ENCODE data around the gene ANKRD23. TPM values are rescaled to one million over a fixed set of nuclear protein-coding genes. Genes with fewer than 3 reads are reported as not detected.

The ANKRD23 gene
- total and polyA plus RNA-seq, 2 of the 13 experiments (the other 11 are each of a cell fraction or from before 2014, with no cell fraction given) = 1.5 to 1.6 TPM

- TF ChIP-seq SNAPC4 (CRISPR knock-in tag; IDR thresholded peaks at IDR 0.05) = no peak
- TF ChIP-seq SP1 (IDR thresholded peaks at IDR 0.05) = no peak
- TF ChIP-seq SP1 (CRISPR knock-in tag; IDR thresholded peaks at IDR 0.05) = peak; percentile 76
- TF ChIP-seq ZNF460 (CRISPR knock-in tag; IDR thresholded peaks at IDR 0.05; ENCODE audit: borderline replicate concordance) = peak; percentile 51; the same call in 1 of the 2 replicates
- peak; percentile 96 for TF ChIP-seq ZNF350 (CRISPR knock-in tag; IDR thresholded peaks at IDR 0.05; ENCODE audit: borderline replicate concordance, low read depth)
- peak; percentile 93 for TF ChIP-seq ZNF644 (CRISPR knock-in tag; IDR thresholded peaks at IDR 0.05; ENCODE audit: low read depth)
- TF ChIP-seq SETDB1 (CRISPR knock-in tag; IDR thresholded peaks at IDR 0.05; ENCODE audit: borderline replicate concordance) = no peak
- TF ChIP-seq ZNF468 (CRISPR knock-in tag; IDR thresholded peaks at IDR 0.05) = no peak
- peak; percentile 92 for TF ChIP-seq ZNF205 (CRISPR knock-in tag; IDR thresholded peaks at IDR 0.05)
- peak; percentile 2; the same call in 1 of the 2 replicates for TF ChIP-seq IRX3 (CRISPR knock-in tag; IDR thresholded peaks at IDR 0.05; ENCODE audit: borderline replicate concordance, low read depth)
- TF ChIP-seq ZNF878 (CRISPR knock-in tag; IDR thresholded peaks at IDR 0.05) = 0 out of 2 replicates have a peak, but pooled peaks have one; percentile 78
- no peak for TF ChIP-seq MBNL3 (CRISPR knock-in tag; conservative IDR thresholded peaks at IDR 0.05)
- TF ChIP-seq ZNF615 (CRISPR knock-in tag; IDR thresholded peaks at IDR 0.05; ENCODE audit: borderline replicate concordance) = no peak; the same call in 1 of the 2 replicates
- peak; percentile 96 for TF ChIP-seq IRF9 (CRISPR knock-in tag; IDR thresholded peaks at IDR 0.05; ENCODE audit: borderline replicate concordance)
- TF ChIP-seq SKIL (CRISPR knock-in tag; IDR thresholded peaks at IDR 0.05; ENCODE audit: borderline replicate concordance) = peak; percentile 87
- no peak for TF ChIP-seq KAT2B (IDR thresholded peaks at IDR 0.05; ENCODE audit: borderline replicate concordance, low read depth, low read length)
- no peak for TF ChIP-seq ONECUT2 (CRISPR knock-in tag; IDR thresholded peaks at IDR 0.05)
- peak; percentile 90 for TF ChIP-seq SOX5 (CRISPR knock-in tag; IDR thresholded peaks at IDR 0.05; ENCODE audit: borderline replicate concordance)
- TF ChIP-seq IRF2 (CRISPR knock-in tag; IDR thresholded peaks at IDR 0.05) = peak; percentile 98
- TF ChIP-seq U2AF2 (IDR thresholded peaks at IDR 0.05; ENCODE audit: low read depth, low read length) = 0 out of 2 replicates have a peak, but pooled peaks have one; percentile 27
These were observed 24.5 kb downstream of the ANKRD23 start (continued) for GRCh38 chr2:96819128-96819875.

All from HepG2 (cell line).